Trophoblast cell (in vitro differentiated cells and primary cell): Measurements from ENCODE around the gene CLCF1. TPM values are rescaled to one million over a fixed set of nuclear protein-coding genes. Genes with fewer than 3 reads are reported as not detected.
A peak's percentile ranks its signal among the peaks of the same experiment; 100 is the strongest.

Experiments used
- DNase-seq, 2 donors: peaks; one replicate each; pipeline ENCODE4 v3.0.0-alpha.2; 2016
- H2AFZ ChIP-seq: 2 replicates; pipeline ENCODE4 v1.6.1; 2013; ENCODE audit warnings: low read length, moderate library complexity, mild to moderate bottlenecking; ENCODE audit not compliant: insufficient read depth, poor library complexity
- H2AK5ac ChIP-seq: 2 replicates; pipeline ENCODE4 v1.6.1; 2013; ENCODE audit warnings: mild to moderate bottlenecking, low read length
- H2BK120ac ChIP-seq: 2 replicates; pipeline ENCODE4 v1.6.1; 2013; ENCODE audit warnings: low read length, mild to moderate bottlenecking, moderate library complexity; ENCODE audit not compliant: insufficient read depth, poor library complexity
- H2BK12ac ChIP-seq: 2 replicates; pipeline ENCODE4 v1.6.1; 2013; ENCODE audit warnings: mild to moderate bottlenecking, low read length, moderate library complexity
- H2BK5ac ChIP-seq: 2 replicates; pipeline ENCODE4 v1.6.1; 2013; ENCODE audit warnings: low read length, low read depth, moderate library complexity, mild to moderate bottlenecking; ENCODE audit not compliant: poor library complexity
- H3K14ac ChIP-seq: 2 replicates; pipeline ENCODE4 v1.6.1; 2013; ENCODE audit warnings: mild to moderate bottlenecking, low read length
- H3K18ac ChIP-seq: 2 replicates; pipeline ENCODE4 v1.6.1; 2013; ENCODE audit warnings: mild to moderate bottlenecking, low read length
- H3K23ac ChIP-seq: 2 replicates; pipeline ENCODE4 v1.6.1; 2013; ENCODE audit warnings: low read length
- H3K27ac ChIP-seq: 2 replicates; pipeline ENCODE4 v1.5.1; 2013; ENCODE audit warnings: low read depth, mild to moderate bottlenecking, inconsistent platforms, low read length, moderate library complexity
- H3K27me3 ChIP-seq: 2 replicates; pipeline ENCODE4 v1.6.1; 2013; ENCODE audit warnings: inconsistent platforms, mild to moderate bottlenecking, low read length, moderate library complexity; ENCODE audit not compliant: insufficient read depth
- H3K36me3 ChIP-seq, 2 experiments: 1 replicate in 1 of 2; 2 replicates in 1 of 2; pipeline ENCODE4 v1.6.1; 2013; ENCODE audit warnings: low read length in 2 of 2, mild to moderate bottlenecking in 2 of 2, moderate library complexity in 1 of 2; ENCODE audit not compliant: insufficient read depth in 2 of 2, control insufficient read depth in 1 of 2
- H3K4ac ChIP-seq: 2 replicates; pipeline ENCODE4 v1.6.1; 2013; ENCODE audit warnings: low read depth, mild to moderate bottlenecking, low read length, moderate library complexity
- H3K4me1 ChIP-seq, 2 experiments: 1 replicate in 1 of 2; 2 replicates in 1 of 2; pipeline ENCODE4 v1.6.1; 2013; ENCODE audit warnings: low read length in 2 of 2, mild to moderate bottlenecking in 2 of 2, moderate library complexity in 1 of 2; ENCODE audit not compliant: insufficient read depth in 2 of 2, control insufficient read depth in 1 of 2
- H3K4me2 ChIP-seq: 2 replicates; pipeline ENCODE4 v1.6.1; 2013; ENCODE audit warnings: inconsistent platforms, mild to moderate bottlenecking, low read length, moderate library complexity
- H3K4me3 ChIP-seq: 2 replicates; pipeline ENCODE4 v1.5.1; 2013; ENCODE audit warnings: mild to moderate bottlenecking, low read depth, low read length, inconsistent platforms
- H3K79me1 ChIP-seq: one replicate; pipeline ENCODE4 v1.6.1; 2013; ENCODE audit warnings: low read length
- H3K79me2 ChIP-seq: 2 replicates; pipeline ENCODE4 v1.6.1; 2013; ENCODE audit warnings: low read length, mild to moderate bottlenecking; ENCODE audit not compliant: control insufficient read depth, insufficient read depth, poor library complexity
- H3K9ac ChIP-seq: 2 replicates; pipeline ENCODE4 v1.6.1; 2013; ENCODE audit warnings: mild to moderate bottlenecking, low read length
- H3K9me3 ChIP-seq: 2 replicates; pipeline ENCODE4 v1.6.1; 2013; ENCODE audit warnings: low read depth, mild to moderate bottlenecking, control low read depth, inconsistent platforms, low read length; ENCODE audit not compliant: insufficient read depth
- H4K12ac ChIP-seq: 2 replicates; pipeline ENCODE4 v1.6.1; 2013; ENCODE audit warnings: low read depth, mild to moderate bottlenecking, low read length, moderate library complexity
- H4K8ac ChIP-seq: 2 replicates; pipeline ENCODE4 v1.6.1; 2013; ENCODE audit warnings: low read depth, mild to moderate bottlenecking, low read length, moderate library complexity
- H4K91ac ChIP-seq: one replicate; pipeline ENCODE4 v1.6.1; 2013; ENCODE audit warnings: low read depth, mild to moderate bottlenecking, low read length, moderate library complexity
- WGBS: extraction: QIAGEN DNeasy Blood & Tissue Kit; methylation state at CpG from one replicate; pipeline ENCODE4 v1.1.7; 2013; ENCODE audit warnings: missing lambda C conversion rate; ENCODE audit not compliant: insufficient read length, insufficient coverage; ENCODE audit errors: extremely low coverage; 5-methylcytosine and 5-hydroxymethylcytosine counted together
- polyA plus RNA-seq: library from polyadenylated mRNA; stranded (reverse); fragments of 200-250 nt; gene quantifications from 2 replicates; pipeline ENCODE4 v1.2.3, GENCODE V29; 2013

CLCF1 gene
- polyA plus RNA-seq, result 3.1 TPM in 2 replicates

GRCh38 chr11:67372993-67373647 lies at the start of gene CLCF1:
CLCF1 (minus strand) TSS chr11:67373598; CDS start chr11:67373539, 59 bp downstream.
- H4K8ac ChIP-seq, result peak within 1 kb of the TSS; percentile 82
- peaks cover 5% of the 10 kb centered on the region for H3K79me2 ChIP-seq
- no peak within 1 kb of the TSS for H3K23ac ChIP-seq
- H3K36me3 ChIP-seq, result no peaks in the 10 kb centered on the region
- peak within 1 kb of the TSS; percentile 72 for H3K9ac ChIP-seq
- peak within 1 kb of the TSS; percentile 76 for H3K4me3 ChIP-seq
- H4K91ac ChIP-seq, result peak within 1 kb of the TSS; percentile 96
- peak within 1 kb of the TSS; percentile 82 for H3K4ac ChIP-seq
- H3K4me2 ChIP-seq, result peak within 1 kb of the TSS; percentile 72
- peaks cover 2% of the 10 kb centered on the region for H3K9me3 ChIP-seq
- peak within 1 kb of the TSS; percentile 81 for H2BK5ac ChIP-seq
- no CpG with 5 or more reads among the region's 76 CpGs for WGBS
- H3K14ac ChIP-seq, result peak within 1 kb of the TSS; percentile 88
- H2BK120ac ChIP-seq, result peak within 1 kb of the TSS; percentile 88
- peak within 1 kb of the TSS; percentile 68 for H3K27ac ChIP-seq
- H3K4me1 ChIP-seq, result peaks cover 38 to 41% of the 10 kb centered on the region in 2 experiments
- H2BK12ac ChIP-seq, result peak within 1 kb of the TSS; percentile 28
- peak; percentile 43 to 65 for DNase-seq
- peak within 1 kb of the TSS; percentile 84 for H4K12ac ChIP-seq
- H3K27me3 ChIP-seq, result peaks cover 15% of the 10 kb centered on the region
- H2AFZ ChIP-seq, result peak within 1 kb of the TSS; percentile 75
- peak within 1 kb of the TSS; percentile 82 for H3K18ac ChIP-seq
- peaks cover 28% of the 10 kb centered on the region for H3K79me1 ChIP-seq
- peak within 1 kb of the TSS; percentile 38 for H2AK5ac ChIP-seq

DNA sequence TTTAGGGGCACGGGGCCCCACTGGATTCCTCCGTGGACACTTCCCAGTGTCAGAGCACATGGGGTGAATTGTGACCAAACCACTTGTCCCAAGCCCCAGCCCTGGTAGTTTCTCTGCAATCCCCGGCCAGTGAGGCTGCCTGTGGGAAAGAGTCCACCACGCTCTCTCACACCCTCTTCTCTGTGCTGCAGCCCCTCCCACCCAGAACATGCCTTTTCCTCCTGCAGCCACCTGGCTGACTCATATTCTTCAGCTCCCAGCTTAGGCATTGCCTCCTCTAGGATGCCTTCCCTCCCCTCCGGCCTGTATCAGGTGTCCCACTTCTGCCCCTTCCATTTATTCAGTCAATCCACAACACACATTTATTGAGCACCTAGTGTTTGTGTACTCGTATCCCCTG lies 49.5 kb upstream of the CLCF1 start:
- peaks cover 3% of the 10 kb centered on the region for H3K79me1 ChIP-seq
- peaks cover 2% of the 10 kb centered on the region for H3K9me3 ChIP-seq
- H3K79me2 ChIP-seq, result peaks cover 2% of the 10 kb centered on the region
- H2BK5ac ChIP-seq, result no peak overlapping the region
- H3K18ac ChIP-seq, result no peak overlapping the region
- DNase-seq, result peak in 1 of 2 donors; percentile 41
- no peak overlapping the region for H4K8ac ChIP-seq
- H2BK120ac ChIP-seq, result no peak overlapping the region
- H2BK12ac ChIP-seq, result no peak overlapping the region
- no peak overlapping the region for H4K12ac ChIP-seq
- H3K4me3 ChIP-seq, result no peak overlapping the region
- no peak overlapping the region for H3K4me2 ChIP-seq
- no peak overlapping the region for H3K27ac ChIP-seq
- WGBS, result no CpG with 5 or more reads among the region's 6 CpGs
- no peak overlapping the region for H3K9ac ChIP-seq
- H3K14ac ChIP-seq, result no peak overlapping the region
- H3K23ac ChIP-seq, result no peak overlapping the region
- no peaks in the 10 kb centered on the region for H3K27me3 ChIP-seq
- H2AK5ac ChIP-seq, result no peak overlapping the region
- H4K91ac ChIP-seq, result no peak overlapping the region
- no peak overlapping the region for H2AFZ ChIP-seq
- no peak overlapping the region for H3K4ac ChIP-seq
- H3K36me3 ChIP-seq, result no peaks in the 10 kb centered on the region
- peaks cover 12 to 15% of the 10 kb centered on the region in 2 experiments for H3K4me1 ChIP-seq

DNA sequence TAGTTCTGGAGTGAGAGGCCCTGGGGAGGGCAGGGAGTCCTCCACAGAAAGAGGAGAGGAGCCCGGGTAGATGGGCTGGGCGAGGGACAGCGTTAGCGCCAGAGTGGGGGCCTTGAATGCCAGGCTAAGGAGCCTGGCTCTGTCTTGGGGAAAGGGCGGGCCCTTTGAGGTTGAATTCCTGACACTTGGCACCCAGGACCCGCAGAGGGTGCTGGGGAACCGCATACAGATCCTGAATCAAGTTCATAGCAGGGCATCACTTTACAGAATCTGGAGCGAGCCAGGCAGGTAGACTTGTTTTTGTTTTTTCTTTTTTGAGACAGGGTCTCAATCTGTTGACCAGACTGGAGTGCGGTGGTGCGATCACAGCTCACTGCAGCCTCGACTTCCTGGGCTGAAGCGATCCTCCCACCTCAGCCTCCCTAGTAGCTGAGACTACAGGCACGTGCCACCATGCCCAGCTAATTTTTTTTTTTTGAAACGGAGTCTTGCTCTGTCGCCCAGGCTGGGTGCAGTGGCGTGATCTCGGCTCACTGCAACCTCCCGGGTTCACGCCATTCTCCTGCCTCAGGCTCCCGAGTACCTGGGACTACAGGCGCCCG lies 48.1 kb upstream of the CLCF1 start:
- Histone ChIP-seq H2AK5ac (no peak overlapping the region), H3K27ac (no peak overlapping the region), H3K27me3 (no peaks in the 10 kb centered on the region), H3K18ac (peak overlapping the region; percentile 29), H3K14ac (no peak overlapping the region), H4K8ac (peak overlapping the region; percentile 91), H2BK12ac (no peak overlapping the region), H3K4me2 (peak overlapping the region; percentile 50), H2AFZ (peak overlapping the region; percentile 57), H3K4ac (no peak overlapping the region), H3K4me1 (peaks cover 12% of the 10 kb centered on the region in 2 experiments), H4K12ac (peak overlapping the region; percentile 72), H3K79me2 (peaks cover 2% of the 10 kb centered on the region), H3K79me1 (peaks cover 2% of the 10 kb centered on the region), H3K36me3 (no peaks in the 10 kb centered on the region), H3K23ac (no peak overlapping the region), H3K9me3 (peaks cover 2% of the 10 kb centered on the region), H2BK120ac (no peak overlapping the region), H2BK5ac (no peak overlapping the region), H3K4me3 (no peak overlapping the region), H3K9ac (no peak overlapping the region), H4K91ac (peak overlapping the region; percentile 13)
- WGBS, result no CpG with 5 or more reads among the region's 22 CpGs
- no peak for DNase-seq

DNA sequence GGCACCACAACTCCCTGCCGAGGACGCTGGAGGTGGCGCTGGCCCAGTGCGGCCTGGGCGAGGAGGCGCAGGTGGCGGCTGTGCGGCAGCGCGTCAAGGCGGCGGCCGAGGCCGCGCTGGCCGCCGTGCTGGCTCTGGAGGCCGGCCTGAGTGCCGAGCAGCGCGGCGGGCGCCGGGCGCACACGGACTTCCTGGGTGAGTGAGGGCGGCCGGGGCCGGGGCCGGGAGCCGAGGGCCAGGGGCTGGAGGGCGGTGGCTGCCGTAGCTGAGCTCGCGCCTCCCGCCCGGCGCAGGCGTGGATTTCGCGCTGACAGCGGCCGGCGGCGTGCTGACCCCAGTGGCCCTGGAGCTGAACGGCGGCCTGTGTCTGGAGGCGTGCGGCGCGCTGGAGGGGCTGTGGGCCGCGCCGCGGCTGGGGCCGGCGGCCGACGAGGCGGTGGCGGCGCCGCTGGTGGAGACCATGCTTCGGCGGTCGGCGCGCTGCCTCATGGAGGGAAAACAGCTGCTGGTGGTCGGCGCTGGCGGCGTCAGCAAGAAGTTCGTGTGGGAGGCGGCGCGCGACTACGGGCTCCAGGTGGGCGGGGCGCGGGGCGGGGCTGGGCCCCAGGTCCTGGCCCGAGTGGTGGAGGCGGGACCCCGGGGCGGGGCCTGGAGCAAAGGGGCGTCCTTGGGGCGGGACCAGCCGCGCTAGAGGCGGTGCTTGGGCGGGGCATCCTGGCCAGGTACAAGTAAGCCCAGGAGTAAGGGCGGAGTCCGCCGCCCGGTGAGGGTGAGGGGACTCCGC lies 47.4 kb upstream of the CLCF1 start:
- H4K8ac ChIP-seq, result peak overlapping the region; percentile 91
- H3K27ac ChIP-seq, result peak overlapping the region; percentile 69
- peak overlapping the region; percentile 69 for H3K9ac ChIP-seq
- H2BK12ac ChIP-seq, result peak overlapping the region; percentile 28
- H3K23ac ChIP-seq, result no peak overlapping the region
- H4K12ac ChIP-seq, result peak overlapping the region; percentile 72
- H3K4me2 ChIP-seq, result peak overlapping the region; percentile 98
- H3K4me1 ChIP-seq, result peaks cover 12 to 14% of the 10 kb centered on the region in 2 experiments
- H3K9me3 ChIP-seq, result peaks cover 2% of the 10 kb centered on the region
- H3K4ac ChIP-seq, result peak overlapping the region; percentile 39
- peak overlapping the region; percentile 74 for H3K4me3 ChIP-seq
- H3K79me2 ChIP-seq, result peaks cover 2% of the 10 kb centered on the region
- H4K91ac ChIP-seq, result peak overlapping the region; percentile 52
- no peaks in the 10 kb centered on the region for H3K27me3 ChIP-seq
- WGBS, result no CpG with 5 or more reads among the region's 97 CpGs
- H2AK5ac ChIP-seq, result peak overlapping the region; percentile 88
- peak overlapping the region; percentile 68 for H3K18ac ChIP-seq
- H2BK120ac ChIP-seq, result no peak overlapping the region
- DNase-seq, result peak; percentile 95 to 98
- peak overlapping the region; percentile 92 for H2AFZ ChIP-seq
- no peaks in the 10 kb centered on the region for H3K36me3 ChIP-seq
- peaks cover 2% of the 10 kb centered on the region for H3K79me1 ChIP-seq
- H2BK5ac ChIP-seq, result peak overlapping the region; percentile 31
- H3K14ac ChIP-seq, result peak overlapping the region; percentile 91
